ENCODE results near the gene CDK4.

DNA sequence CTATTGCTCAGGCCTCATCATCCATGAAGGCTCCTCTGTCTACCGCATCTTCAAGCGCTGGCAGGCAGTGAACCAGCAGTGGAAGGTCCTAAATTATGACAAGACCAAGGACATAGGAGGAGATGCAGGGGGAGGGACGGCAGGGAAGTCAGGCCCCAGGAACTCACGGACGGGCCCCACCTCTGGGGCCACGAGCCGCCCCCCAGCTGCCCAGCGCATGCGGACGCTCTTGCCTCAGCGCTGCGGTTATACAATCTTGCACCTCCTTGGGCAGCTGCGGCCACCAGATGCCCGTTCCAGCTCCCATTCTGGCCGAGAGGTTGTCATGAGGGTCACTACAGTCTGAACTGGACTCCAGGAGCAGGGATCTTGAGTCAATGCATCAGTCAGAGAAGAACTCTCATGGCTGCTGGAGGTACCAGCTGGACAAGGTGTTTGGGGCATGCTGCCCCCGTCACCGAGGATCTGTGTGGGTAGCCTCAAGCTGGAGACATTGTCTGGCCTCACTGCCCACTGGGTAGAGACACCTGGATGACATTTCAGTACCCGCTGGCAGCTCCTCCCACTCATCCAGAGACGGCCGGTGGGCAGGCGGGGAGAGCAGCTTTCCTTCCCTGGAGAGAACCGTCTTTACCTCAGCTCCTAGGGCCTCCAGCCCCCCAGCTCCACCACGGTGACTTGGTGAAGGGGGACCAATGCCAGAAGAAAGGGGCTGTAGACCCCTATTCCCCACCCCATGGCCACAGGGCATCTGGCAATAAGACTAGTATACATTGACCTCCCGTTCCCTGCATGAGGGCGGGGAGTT, 6.6 kb upstream of the CDK4 start:
- TF ChIP-seq ZNF274 (IDR thresholded peaks at IDR 0.05; ENCODE audit: low read depth, low read length) (no peak), YY1 (IDR thresholded peaks at IDR 0.05; ENCODE audit: insufficient read depth, insufficient read length) (no peak)
